Endothelial cell of umbilical vein (primary cell): ENCODE data around the gene ATP6V0C. TPM values are rescaled to one million over a fixed set of nuclear protein-coding genes. Genes with fewer than 3 reads are reported as not detected.

Source experiments
- BruUV-seq: library from RNA; stranded (reverse); fragments of 400-500 nt; replicated peaks from 2 replicates; lab custom pipeline; 2021; lab: Mats Ljungman, UMichigan
- CTCF ChIA-PET: fragments of 300-600, 350-600 bp; sonication (Branson Sonifier 250); formaldehyde crosslinking; loops from one replicate; lab custom pipeline; 2021; ENCODE audit warnings: antibody characterized with exemption, inconsistent platforms; lab: Charles Lee
- POLR2A ChIA-PET: fragments of 300-600, 350-600 bp; sonication (Branson Sonifier 250); formaldehyde crosslinking; loops from one replicate; lab custom pipeline; 2021; ENCODE audit warnings: antibody characterized with exemption, inconsistent platforms; lab: Charles Lee
- DNase-seq: peaks from one replicate; pipeline ENCODE4 v3.0.0-alpha.2; 2011; ENCODE audit warnings: low read depth, low spot score
- FAIRE-seq: peaks from 2 replicates; lab custom pipeline; 2011; peaks lifted over from hg19 to GRCh38; lab: Jason Lieb, UNC
- H2AFZ ChIP-seq: 2 replicates; pipeline ENCODE4 v1.6.0; 2012; ENCODE audit warnings: low read depth, low read length, control low read depth, inconsistent platforms
- H3K27ac ChIP-seq: 2 replicates; pipeline ENCODE4 v1.5.1; 2011; ENCODE audit warnings: low read depth, mild to moderate bottlenecking, control low read depth, low read length, moderate library complexity; ENCODE audit not compliant: insufficient read depth
- H3K27me3 ChIP-seq, 2 experiments: 2 replicates each; pipeline versions ENCODE4 v1.6.0 to v1.6.1; 2011; ENCODE audit warnings: low read length in 2 of 2, mixed read lengths in 1 of 2; ENCODE audit not compliant: control insufficient read depth in 2 of 2, insufficient read depth in 2 of 2
- H3K36me3 ChIP-seq, 2 experiments: 2 replicates in 1 of 2; 3 replicates in 1 of 2; pipeline ENCODE4 v1.5.1; 2011; ENCODE audit warnings: low read length in 2 of 2, mild to moderate bottlenecking in 1 of 2, moderate library complexity in 1 of 2; ENCODE audit not compliant: control insufficient read depth in 2 of 2, insufficient read depth in 2 of 2; ENCODE audit errors: extremely low read depth in 1 of 2
- H3K4me1 ChIP-seq: 3 replicates; pipeline ENCODE4 v1.5.1; 2011; ENCODE audit warnings: mild to moderate bottlenecking, low read length; ENCODE audit not compliant: control insufficient read depth, insufficient read depth; ENCODE audit errors: extremely low read depth
- H3K4me2 ChIP-seq: 2 replicates; pipeline ENCODE4 v1.6.1; 2011; ENCODE audit warnings: low read length, control low read depth, mixed read lengths; ENCODE audit not compliant: insufficient read depth
- H3K4me3 ChIP-seq, 3 experiments: fragments of 200-600 bp in 1 of 3; sonication (generic), shearing (Covaris generic) in 1 of 3; replicated peaks in 1 of 3; 2 replicates each; pipeline ENCODE4 v1.5.1; 2011 to 2016; ENCODE audit warnings: control low read depth in 3 of 3, low read length in 3 of 3, mild to moderate bottlenecking in 2 of 3, inconsistent platforms in 1 of 3, low read depth in 1 of 3, moderate library complexity in 1 of 3; ENCODE audit not compliant: insufficient read depth in 1 of 3
- H3K79me2 ChIP-seq: 2 replicates; pipeline ENCODE4 v1.6.0; 2012; ENCODE audit warnings: low read length, inconsistent platforms; ENCODE audit not compliant: control insufficient read depth, insufficient read depth
- H3K9ac ChIP-seq: replicated peaks from 2 replicates; pipeline ENCODE3; 2011; ENCODE audit warnings: low read length, control low read depth; ENCODE audit not compliant: insufficient read depth; ENCODE audit errors: extremely low read depth
- H3K9me1 ChIP-seq: replicated peaks from 3 replicates; pipeline ENCODE4 v1.6.0; 2011; ENCODE audit warnings: mild to moderate bottlenecking, low read length; ENCODE audit not compliant: control insufficient read depth, insufficient read depth; ENCODE audit errors: extremely low read depth
- H3K9me3 ChIP-seq: replicated peaks from 2 replicates; pipeline ENCODE4 v1.5.1; 2012; ENCODE audit warnings: low read length, inconsistent platforms; ENCODE audit not compliant: control insufficient read depth, insufficient read depth
- H4K20me1 ChIP-seq: replicated peaks from 2 replicates; pipeline ENCODE3; 2011; ENCODE audit warnings: mild to moderate bottlenecking, low read length; ENCODE audit not compliant: control insufficient read depth, insufficient read depth; ENCODE audit errors: extremely low read depth
- dilution Hi-C: fragments of 300-500 bp; cut with MboI; formaldehyde crosslinking; loops from one replicate; pipeline ENCODE4 v1.15.0; 2019; ENCODE audit warnings: low sequenced_read_pairs; ENCODE audit not compliant: extremely low pct_ligation_motif_present
- intact Hi-C: fragments of 100-400 bp; cut with micrococcal nuclease; formaldehyde crosslinking; loops from one replicate; pipeline ENCODE4 v1.10.0; 2022
- polyA plus RNA-seq, 4 experiments: library from polyadenylated mRNA; depleted of rRNA in 3 of 4; stranded (reverse) in 3 of 4; unstranded in 1 of 4; fragments of >200 nt; gene quantifications; 2 replicates each; pipeline versions ENCODE4 v1.2.1 to v1.2.3, GENCODE V29; 2011 to 2012; ENCODE audit warnings: missing spikeins in 1 of 4
- total RNA-seq: library from RNA; stranded (reverse); gene quantifications from 2 replicates; pipeline ENCODE4 v1.2.3, GENCODE V29; 2021
- TF ChIP-seq, protein P1 (sequence below), 2 donors: IDR thresholded peaks; 1 replicate in 1 of 2; 2 replicates in 1 of 2; pipeline ENCODE4 v1.5.1; 2011; ENCODE audit warnings: low read length in 2 of 2, mild to moderate bottlenecking in 2 of 2, moderate library complexity in 2 of 2, control low read depth in 1 of 2, inconsistent platforms in 1 of 2, low read depth in 1 of 2; ENCODE audit not compliant: insufficient read depth in 1 of 2; ENCODE audit errors: extremely low read depth in 1 of 2

The ATP6V0C gene
- total and polyA plus RNA-seq, 2 donors (not counting 3 experiments of a cell fraction or from before 2014, with no cell fraction given) = 146 to 194 TPM

DNA sequence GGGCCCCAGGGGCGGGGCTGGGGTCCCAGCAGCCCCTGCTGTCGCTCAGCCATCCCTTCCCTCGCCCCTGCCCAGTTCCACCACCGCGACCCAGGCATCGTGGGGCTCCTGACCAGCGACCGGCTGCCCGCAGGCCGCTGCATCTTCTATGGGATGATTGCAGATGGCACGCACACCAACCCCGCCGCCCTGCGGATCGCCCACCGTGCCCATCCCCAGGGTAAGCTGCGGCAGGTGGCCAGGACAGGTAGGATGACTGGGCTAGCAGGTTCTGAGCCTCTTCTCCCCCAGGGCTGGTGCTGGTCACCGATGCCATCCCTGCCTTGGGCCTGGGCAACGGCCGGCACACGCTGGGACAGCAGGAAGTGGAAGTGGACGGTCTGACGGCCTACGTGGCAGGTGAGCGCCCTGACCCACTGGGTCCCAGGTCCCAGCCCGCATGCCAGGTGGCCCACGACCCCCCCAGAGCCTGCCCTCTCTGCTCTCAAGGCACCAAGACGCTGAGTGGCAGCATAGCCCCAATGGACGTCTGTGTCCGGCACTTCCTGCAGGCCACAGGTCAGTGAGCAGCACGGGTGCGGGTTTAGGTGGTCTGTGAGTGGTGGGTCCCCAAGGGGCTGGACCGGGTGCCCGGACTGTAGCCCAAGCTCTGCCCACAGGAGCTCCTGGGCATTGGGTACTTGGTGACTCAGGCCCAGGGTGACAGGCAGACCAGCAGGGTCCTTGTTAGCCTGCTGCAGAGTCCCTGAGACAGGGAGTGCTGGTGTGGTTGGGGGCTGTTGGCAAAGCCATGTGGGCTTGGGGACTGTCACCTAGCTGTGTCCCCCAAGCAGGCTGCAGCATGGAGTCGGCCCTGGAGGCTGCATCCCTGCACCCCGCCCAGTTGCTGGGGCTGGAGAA lies 14.7 kb downstream of the ATP6V0C start:
- FAIRE-seq (no peak), DNase-seq (no peak)
- Histone ChIP-seq H3K79me2 (no peaks in the 10 kb centered on the region), H2AFZ (no peak overlapping the region), H3K4me3 (no peak overlapping the region), H3K9ac (no peak overlapping the region), H3K4me1 (peaks cover 13% of the 10 kb centered on the region), H3K27me3 (no peaks in the 10 kb centered on the region), H3K36me3 (peaks cover 7 to 44% of the 10 kb centered on the region in 2 experiments), H3K27ac (no peak overlapping the region), H3K4me2 (no peak overlapping the region), H4K20me1 (no peaks in the 10 kb centered on the region), H3K9me3 (no peaks in the 10 kb centered on the region), H3K9me1 (no peaks in the 10 kb centered on the region)
- dilution Hi-C loops = no loop called here
- TF ChIP-seq, protein P1, sequence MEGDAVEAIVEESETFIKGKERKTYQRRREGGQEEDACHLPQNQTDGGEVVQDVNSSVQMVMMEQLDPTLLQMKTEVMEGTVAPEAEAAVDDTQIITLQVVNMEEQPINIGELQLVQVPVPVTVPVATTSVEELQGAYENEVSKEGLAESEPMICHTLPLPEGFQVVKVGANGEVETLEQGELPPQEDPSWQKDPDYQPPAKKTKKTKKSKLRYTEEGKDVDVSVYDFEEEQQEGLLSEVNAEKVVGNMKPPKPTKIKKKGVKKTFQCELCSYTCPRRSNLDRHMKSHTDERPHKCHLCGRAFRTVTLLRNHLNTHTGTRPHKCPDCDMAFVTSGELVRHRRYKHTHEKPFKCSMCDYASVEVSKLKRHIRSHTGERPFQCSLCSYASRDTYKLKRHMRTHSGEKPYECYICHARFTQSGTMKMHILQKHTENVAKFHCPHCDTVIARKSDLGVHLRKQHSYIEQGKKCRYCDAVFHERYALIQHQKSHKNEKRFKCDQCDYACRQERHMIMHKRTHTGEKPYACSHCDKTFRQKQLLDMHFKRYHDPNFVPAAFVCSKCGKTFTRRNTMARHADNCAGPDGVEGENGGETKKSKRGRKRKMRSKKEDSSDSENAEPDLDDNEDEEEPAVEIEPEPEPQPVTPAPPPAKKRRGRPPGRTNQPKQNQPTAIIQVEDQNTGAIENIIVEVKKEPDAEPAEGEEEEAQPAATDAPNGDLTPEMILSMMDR (IDR thresholded peaks at IDR 0.05; ENCODE audit: extremely low read depth in 1 of 2, insufficient read depth in 1 of 2, low read depth in 1 of 2, low read length in 2 of 2) = no peak
- ChIA-PET POLR2A (interaction anchor here (1.2 kb wide), 1 partner anchor 8 kb away, joined by 5 read pairs; the partner anchor contains the start of gene AMDHD2), CTCF (no interaction called here)
- intact Hi-C loops = no loop called here
- BruUV-seq = no TSS peak
